HG02943 (cell line): Measurements from ENCODE around the gene H2AZ2.
A peak's percentile ranks its signal among the peaks of the same experiment; 100 is the strongest.
"Not testable (repeated sequence)": the region's sequence is repeated elsewhere in the genome, so short reads cannot be mapped to it uniquely, and the experiment has no call there.

Source experiments
- ATAC-seq: cut with Tn5 transposase; IDR thresholded peaks from one replicate; pipeline ENCODE4 v1.9.1; 2021; ENCODE audit warnings: mild to moderate bottlenecking, low read depth, moderate library complexity; ENCODE audit not compliant: unreplicated experiment

Gene H2AZ2

DNA sequence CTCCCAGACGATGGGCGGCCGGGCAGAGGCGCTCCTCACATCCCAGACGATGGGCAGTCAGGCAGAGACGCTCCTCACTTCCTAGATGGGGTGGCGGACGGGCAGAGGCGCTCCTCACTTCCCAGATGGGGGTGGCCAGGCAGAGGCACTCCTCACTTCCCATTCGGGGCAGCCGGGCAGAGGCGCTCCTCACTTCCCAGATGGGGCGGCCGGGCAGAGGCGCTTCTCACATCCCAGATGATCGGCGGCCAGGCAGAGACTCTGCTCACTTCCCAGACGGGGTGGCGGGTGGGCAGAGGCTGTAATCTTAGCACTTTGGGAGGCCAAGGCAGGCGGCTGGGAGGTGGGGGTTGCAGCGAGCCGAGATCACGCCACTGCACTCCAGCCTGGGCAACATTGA lies 24.0 kb upstream of the H2AZ2 start:
- ATAC-seq = not testable (repeated sequence)

DNA sequence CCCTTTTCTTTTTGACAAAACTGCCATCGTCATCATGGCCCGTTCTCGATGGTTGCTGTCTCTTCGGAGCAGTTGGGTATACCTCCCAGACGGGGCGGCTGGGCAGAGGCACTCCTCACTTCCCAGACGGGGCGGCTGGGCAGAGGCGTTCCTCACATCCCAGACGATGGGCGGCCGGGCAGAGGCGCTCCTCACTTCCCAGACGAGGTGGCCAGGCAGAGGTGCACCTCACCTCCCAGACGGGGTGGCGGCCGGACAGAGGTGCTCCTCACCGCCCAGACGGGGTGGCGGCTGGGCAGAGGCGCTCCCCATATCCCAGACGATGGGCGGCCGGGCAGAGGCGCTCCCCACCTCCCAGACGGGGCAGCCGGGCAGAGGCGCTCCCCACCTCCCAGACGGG lies 22.9 kb upstream of the H2AZ2 start:
- ATAC-seq = not testable (repeated sequence)

DNA sequence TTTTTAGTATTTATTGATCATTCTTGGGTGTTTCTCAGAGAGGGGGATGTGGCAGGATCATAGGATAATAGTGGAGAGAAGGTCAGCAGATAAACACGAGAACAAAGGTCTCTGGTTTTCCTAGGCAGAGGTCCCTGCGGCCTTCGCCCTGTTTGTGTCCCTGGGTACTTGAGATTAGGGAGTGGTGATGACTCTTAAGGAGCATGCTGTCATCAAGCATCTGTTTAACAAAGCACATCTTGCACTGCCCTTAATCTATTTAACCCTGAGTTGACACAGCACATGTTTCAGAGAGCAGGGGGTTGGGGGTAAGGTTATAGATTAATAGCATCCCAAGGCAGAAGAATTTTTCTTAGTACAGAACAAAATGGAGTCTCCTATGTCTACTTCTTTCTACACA lies 22.4 kb upstream of the H2AZ2 start:
- not testable (repeated sequence) for ATAC-seq

DNA sequence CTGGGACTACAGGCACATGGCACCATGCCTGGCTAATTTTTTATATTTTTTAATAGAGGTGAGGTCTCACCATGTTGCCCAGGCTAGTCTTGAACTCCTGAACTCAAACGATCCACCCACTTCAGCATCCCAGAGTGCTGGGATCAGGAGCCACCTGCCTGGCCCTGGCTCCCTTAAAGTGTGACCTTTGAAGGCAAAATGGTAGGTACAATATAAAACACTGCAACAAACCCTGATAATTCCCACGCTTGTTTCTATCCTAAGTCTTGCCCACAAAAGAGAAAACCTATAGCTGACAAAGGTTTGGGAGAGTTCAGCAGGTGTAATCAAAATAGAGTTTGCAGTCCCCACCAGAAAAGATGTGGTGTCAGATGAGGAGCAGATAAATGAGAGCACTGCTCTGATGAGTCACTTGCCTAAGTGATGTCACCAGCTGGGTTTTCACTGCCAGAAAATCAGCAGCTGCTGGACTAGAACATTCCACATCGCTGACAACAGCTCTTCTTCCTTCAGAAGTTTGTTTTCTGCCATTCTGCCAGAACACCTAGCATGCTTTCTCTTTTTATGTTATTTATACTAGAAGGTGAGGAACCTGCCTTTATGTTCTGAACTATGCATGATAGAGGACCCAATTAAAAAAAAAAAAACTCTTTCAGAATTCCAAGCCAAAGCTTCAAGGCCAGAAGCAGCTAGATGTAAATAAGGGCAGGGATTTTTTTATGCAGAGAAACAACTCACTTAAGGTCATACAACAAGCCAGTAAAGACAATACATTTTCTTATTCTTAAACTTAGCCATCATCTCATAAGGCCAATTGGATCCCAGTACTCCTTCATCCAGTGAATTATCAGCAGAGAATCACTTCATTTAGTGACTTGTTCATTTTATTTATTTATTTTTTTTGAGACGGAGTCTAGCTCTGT lies 19.4 kb upstream of the H2AZ2 start:
- ATAC-seq = no peak

DNA sequence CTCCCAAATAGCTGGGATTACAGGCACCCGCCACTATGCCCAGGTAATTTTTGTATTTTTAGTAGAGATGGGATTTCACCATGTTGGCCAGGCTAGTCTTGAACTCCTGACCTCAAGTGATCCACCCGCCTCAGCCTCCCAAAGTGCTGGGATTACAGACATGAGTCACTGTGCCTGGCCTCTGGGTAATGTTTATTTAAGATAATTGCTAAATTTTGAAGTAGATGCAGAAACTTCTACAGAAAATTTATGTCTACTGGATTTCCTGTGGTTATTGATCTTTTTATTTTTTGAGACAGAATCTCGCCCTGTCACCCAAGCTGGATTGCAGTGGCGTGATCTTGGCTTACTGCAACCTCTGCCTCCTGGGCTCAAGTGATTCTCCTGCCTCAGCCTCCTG lies 14.1 kb upstream of the H2AZ2 start:
- ATAC-seq = not testable (repeated sequence)

DNA sequence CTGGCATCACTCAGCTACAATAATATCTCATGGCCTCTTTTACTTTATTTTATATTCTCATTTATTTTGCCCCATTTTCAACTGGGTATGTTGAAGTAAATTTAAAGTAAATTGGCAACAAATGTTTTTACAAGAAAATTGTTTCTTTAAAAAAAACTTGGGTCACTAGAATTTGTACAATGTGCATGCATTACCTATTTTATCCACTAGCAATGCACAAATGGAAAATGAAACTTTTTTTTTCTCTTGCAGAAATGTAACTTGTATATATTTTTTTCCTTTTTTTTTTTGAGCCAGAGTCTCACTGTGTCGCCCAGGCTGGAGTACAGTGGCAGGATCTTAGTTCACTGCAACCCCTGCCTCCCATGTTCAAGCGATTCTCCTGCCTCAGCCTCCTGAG lies 10.3 kb upstream of the H2AZ2 start:
- ATAC-seq = no peak

DNA sequence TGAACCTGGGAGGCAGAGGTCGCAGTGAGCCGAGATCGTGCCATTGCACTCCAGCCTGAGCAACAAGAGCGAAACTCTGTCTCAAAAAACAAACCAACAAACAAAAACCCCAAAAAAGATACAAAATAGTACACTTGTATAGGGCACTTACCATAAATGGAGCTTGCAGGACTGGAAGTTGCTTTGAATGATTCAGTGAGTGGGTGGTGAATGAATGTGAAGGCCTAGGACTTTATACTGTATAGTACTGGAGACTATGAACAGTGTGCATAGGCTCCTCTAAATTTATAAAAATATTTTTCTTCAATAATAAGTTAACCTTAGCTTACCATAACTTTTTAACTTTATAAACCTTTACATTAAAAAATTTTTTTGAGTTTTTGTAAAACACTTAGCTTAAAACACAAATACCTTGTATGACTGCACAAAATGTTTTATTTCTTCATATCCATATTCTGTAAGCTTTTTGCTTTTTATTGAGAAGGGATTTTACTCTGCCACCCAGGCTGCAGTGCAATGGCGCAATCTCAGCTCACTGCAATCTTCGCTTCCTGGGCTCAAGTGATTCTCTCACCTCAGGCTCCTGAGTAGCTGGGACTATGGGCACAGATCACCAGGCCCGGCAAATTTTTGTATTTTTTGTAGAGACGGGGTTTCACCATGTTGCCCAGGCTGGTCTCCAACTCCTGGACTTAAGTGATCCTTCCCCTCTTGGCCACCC lies 6.9 kb upstream of the H2AZ2 start:
- ATAC-seq = no peak

DNA sequence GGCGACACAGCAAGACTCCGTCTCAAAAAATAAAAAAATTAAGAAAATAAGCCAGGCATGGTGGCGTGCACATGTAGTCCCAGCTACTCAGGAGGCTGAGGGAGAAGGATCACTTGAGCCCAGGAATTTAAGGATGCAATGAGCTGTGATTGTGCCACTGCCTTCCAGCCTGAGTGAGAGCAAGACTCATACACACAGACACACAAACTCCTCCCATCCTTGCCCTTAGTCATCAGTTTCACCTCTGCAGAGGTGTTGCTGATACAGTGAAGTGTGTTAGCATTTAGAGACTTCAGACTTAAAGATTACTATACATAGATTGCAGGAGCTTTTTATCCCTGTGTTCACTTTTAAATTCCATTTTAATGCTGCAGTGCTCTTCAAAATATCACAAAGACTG lies 5.5 kb upstream of the H2AZ2 start:
- no peak for ATAC-seq

DNA sequence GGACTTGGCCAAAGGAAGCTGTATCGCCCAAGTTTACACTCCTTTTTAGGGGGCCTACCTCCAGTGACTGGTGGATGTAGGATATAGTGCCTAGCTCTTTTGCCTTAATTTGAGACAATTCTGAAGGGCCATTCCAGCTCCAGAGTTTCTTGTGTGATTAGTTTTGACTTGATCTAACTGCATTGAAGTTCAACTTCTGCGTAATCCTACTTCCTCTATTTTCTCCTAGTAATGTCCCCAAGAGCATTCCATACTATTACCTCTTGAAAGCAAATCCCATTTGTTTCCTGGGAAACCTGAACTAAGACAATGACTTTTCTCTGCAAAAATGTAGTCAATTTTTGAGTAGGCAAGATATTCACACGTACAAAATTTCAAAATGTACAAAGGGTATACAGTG lies 4.7 kb upstream of the H2AZ2 start:
- no peak for ATAC-seq

DNA sequence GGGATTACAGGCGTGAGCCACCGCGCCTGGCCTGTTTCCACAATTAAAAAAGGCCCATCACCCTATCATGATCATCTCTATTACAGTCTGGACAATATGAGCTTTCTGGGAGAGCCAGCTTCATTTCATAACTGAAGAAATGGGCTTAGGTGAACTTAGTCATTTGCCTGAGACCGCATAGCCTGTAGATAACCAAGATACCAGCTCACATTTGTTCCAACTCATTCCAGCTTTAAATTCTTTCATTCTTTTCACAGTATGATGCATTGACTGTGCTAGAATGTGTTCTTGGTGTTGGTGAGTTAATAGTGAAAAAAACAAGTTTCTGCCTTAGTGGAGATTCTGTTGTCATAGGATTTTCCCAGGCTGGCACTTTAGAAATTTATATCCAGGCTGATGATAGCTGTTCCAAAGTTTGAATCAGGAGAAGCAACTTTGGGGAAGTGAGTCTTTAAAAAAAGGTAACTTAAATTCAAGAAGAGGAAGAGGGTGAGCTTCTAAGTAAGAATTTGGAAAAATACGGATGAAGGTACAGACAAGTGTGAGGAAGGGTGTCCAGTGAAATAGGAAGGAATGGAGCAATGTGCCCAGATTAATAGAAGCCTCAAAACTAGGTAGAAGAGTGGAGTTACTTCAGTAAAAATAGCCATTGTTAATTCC lies 2.1 kb upstream of the H2AZ2 start:
- ATAC-seq = no peak

DNA sequence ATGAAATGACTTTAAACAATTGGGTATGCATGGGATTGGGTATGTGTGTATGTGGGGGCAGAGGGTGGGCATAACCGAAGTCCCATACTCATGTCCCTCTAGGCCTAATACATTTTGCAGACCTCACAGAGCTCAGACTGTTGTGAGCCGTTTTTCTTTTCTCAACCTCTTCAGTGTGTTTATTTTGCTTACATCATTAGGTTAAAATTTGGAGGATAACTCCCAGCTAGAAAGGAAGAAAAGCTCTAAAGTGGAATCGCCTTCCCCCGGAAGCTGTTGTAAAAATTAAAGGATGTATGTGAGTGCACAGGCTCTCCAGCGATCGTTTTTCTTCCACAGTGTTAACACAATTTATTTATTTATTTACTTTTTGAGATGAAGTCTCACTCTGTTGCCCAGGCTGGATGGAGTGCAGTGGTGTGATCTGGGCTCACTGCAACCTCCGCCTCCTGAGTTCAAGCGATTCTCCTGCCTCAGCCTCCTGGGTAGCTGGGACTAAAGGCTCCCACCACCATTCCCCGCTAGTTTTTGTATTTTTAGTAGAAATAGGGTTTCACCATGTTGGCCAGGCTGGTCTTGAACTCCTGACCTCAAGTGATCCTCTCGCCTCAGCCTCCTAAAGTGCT lies 1.5 kb upstream of the H2AZ2 start:
- no peak for ATAC-seq

DNA sequence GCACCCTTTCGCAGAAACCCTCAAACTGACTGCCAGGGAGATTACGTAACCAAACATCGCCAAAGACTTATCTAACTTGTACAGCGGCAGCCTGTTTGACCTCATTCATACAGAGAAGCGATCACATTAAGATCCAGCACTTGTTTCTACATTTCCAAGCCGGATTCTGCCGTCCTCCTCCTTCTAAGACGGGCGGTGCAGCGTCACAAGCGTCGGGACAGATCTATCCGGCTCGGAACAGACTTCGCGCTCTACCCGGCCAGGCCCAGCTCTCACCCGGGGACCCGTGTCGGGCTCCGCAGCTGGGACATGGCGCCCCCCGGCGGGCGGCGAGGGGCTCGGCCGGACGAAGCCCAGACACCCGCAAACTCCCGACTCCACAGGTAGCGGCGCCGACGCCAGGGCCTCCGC lies 373 bp downstream of the H2AZ2 start:
- ATAC-seq = peak; percentile 59

DNA sequence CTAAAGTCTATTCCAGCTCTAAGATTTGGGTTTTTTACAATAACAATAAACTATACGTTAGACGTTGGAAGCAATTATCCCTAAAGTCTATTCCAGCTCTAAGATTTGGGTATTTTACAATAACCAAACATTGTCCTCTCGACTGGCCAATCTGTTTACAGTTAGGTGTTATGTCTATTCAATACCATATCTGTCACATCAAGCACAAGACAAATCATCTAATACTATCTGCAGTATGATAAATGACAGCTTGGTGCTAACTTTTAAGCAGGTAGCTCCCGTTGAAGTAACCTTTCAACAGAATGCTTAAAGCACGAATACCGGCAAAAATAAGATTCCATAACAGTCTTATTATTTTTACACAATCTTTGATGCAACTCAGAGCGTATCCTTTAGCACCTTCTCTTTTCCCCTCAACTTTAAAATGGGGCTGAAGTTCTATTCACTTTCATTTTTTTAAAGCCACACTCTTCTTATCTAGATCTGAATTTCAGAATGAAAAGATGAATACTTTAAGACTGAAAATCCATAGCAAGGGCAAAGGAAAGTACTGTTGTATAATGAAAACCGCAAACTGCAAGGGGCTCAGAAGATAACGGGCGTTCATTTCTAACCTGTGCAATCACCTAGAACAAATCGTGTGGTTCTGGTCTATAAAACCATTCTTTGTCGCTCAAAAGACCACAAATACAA lies 925 bp downstream of the H2AZ2 start:
- ATAC-seq = peak; percentile 5

DNA sequence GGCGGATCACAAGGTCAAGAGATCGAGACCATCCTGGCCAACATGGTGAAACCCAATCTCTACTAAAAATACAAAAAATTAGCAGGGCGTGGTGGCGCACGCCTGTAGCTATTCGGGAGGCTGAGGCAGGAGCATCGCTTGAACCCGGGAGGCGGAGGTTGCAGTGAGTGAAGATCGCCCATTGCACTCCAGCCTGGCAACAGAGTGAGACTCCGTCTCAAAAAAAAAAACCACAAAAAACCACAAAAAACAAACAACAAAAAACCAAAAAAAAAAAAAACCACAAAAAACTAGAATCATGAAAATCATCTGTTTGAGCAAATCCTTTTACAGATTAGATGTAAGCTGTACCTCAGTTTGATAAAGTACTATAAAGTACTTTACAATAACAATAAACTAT lies 1.5 kb downstream of the H2AZ2 start:
- not testable (repeated sequence) for ATAC-seq

DNA sequence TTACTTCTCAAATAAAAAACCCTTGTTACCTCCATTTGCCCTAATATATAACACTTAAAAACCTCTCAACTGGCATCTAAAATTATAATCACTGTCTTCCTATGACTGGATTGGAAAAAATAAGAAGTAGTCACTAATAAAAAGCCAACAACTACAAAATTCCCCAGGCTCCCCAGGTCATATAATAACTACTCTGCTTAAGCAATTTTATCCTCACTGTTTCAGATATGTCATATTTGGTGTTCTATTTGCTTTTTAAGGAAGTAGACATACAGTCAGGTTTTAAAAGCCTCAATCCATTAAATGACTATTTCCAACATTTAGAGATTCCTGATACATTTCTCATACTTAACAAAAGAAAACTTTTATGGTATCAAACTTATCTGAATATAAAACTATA lies 2.4 kb downstream of the H2AZ2 start:
- ATAC-seq = no peak

DNA sequence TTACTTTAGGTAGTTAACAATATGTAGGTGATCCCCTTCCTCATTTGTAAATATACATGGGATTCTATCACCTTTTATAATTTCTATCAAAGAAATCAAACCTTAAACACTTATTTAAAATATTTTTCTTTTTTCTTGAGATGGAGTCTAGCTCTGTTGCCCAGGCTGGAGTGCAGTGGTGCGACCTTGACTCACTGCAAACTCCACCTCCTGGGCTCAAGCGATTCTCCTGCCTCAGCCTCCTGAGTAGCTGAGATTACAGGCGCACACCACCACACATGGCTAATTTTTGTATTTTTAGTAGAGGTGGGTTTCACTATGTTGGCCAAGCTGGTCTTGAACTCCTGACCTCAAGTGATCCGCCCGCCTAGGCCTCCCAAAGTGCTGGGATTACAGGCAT lies 4.4 kb downstream of the H2AZ2 start:
- ATAC-seq = not testable (repeated sequence)

DNA sequence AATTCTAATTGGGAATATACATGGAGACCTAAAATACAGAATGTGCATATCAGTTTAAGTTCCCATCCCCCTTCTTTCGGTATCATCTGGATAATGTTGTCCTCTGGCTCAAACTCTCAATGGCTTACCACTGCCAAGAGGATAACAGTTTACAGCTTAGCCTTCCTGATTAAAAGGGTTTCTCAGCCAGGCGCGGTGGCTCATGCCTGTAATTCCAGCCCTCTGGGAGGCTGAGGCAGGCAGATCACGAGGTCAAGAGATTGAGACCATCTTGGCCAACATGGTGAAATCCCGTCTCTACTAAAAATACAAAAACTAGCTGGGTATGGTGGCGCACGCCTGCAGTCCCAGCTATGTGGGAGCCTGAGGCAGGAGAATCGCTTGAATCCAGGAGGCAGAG lies 5.2 kb downstream of the H2AZ2 start:
- ATAC-seq = not testable (repeated sequence)

DNA sequence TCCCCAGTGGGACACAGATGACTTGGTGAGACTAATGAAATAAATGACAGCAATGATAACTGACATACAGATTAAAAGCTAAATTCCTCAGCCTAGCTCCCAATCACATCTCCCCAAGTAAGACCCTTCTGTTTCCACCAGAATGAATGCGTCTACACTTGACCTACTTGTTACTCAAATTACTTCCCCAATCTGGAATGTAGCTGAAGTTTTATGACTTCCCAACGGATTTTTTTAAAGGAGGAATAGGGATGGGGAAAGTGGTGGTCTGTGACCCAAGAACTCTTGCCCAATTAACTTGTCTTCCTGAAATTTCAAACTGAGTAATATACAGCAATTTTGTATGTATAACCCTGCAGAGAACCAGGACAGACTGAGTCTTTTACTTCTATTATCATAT lies 9.1 kb downstream of the H2AZ2 start:
- no peak for ATAC-seq

DNA sequence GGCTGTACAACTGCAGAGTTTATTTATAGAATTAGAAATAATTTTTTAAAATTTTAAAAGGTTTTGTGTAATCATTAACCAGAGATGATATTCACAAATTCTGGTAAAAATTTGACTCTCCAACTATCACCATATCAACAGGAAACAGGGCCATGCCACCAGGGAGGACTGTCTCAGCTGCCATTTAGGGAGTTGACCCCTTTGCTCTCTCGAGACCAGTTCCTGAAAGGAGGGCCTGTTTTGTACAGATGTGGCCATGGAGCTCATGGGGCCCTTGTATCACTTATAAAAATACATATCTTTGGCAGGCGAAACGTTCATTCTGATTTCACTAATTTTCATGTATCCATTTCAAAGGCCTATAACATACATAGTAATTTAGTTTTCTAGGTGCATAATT lies 20.3 kb downstream of the H2AZ2 start:
- ATAC-seq = no peak

DNA sequence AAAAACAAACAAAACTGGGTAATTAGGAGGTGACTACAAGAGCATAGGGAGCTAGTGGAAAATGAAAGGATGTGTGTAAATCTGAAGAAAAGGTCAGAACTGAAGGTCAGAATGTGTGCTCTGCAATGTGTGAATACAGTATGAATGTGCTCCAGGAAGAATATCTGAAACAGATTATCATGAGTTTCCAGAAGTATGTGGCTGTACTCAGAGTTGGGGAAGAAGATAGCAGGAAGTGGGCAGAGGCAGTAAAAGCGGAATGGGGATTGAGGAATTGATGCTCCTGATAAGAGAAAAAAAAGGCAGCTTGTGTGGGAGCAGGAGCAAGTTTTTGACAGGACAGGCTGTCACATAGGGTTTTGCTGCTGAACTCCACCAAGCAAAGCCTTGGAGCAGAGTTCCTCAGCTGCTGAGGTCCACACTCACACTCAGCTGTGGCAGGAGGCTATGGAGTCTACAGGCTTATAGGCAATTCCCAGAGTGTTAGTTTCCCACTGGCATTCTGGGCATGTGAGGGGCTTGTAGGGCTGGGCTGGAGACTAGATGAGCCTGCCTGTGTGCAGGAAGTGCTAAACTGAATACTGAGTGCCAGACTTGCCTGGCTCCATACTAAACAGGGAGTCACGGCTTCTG lies 22.9 kb downstream of the H2AZ2 start:
- ATAC-seq = no peak
